Endothelial cell (in vitro differentiated cells): Measurements from ENCODE around the gene ADAMTS15. TPM values are rescaled to one million over a fixed set of nuclear protein-coding genes. Genes with fewer than 3 reads are reported as not detected.

Experiments used
- DNase-seq: peaks from one replicate; pipeline ENCODE4 v3.0.0; 2021; ENCODE audit warnings: low spot score
- H3K27ac Mint-ChIP-seq: one replicate; pipeline ENCODE4 v1.8.0; 2021; ENCODE audit warnings: mixed read lengths, inconsistent platforms; ENCODE audit not compliant: unreplicated experiment
- H3K27me3 Mint-ChIP-seq: one replicate; pipeline ENCODE4 v1.8.0; 2021; ENCODE audit warnings: mild to moderate bottlenecking, moderate library complexity, mixed read lengths, inconsistent platforms; ENCODE audit not compliant: unreplicated experiment
- H3K36me3 Mint-ChIP-seq: one replicate; pipeline ENCODE4 v1.8.0; 2021; ENCODE audit warnings: mild to moderate bottlenecking, low read depth, mixed read lengths, inconsistent platforms; ENCODE audit not compliant: unreplicated experiment
- H3K4me1 Mint-ChIP-seq: one replicate; pipeline ENCODE4 v1.8.0; 2021; ENCODE audit warnings: mild to moderate bottlenecking, mixed read lengths, inconsistent platforms; ENCODE audit not compliant: unreplicated experiment
- H3K4me3 Mint-ChIP-seq: one replicate; pipeline ENCODE4 v1.8.0; 2021; ENCODE audit warnings: mild to moderate bottlenecking, mixed read lengths, inconsistent platforms; ENCODE audit not compliant: unreplicated experiment
- H3K9me3 Mint-ChIP-seq: one replicate; pipeline ENCODE4 v1.8.0; 2021; ENCODE audit warnings: mixed read lengths, inconsistent platforms; ENCODE audit not compliant: unreplicated experiment
- total RNA-seq: library from RNA; stranded (reverse); fragmentation: NEBNext Ultra II Directional; extraction: Animal tissue kit (Norgen Biotek cat#: 25700); gene quantifications from one replicate; pipeline ENCODE4 v1.2.1, GENCODE V29; 2021; ENCODE audit not compliant: unreplicated experiment
- TF ChIP-seq, protein P1 (sequence below): fragments of 200-600 bp; sonication (generic); IDR thresholded peaks from one replicate; pipeline ENCODE4 v1.5.0; 2021; ENCODE audit warnings: antibody characterized with exemption; ENCODE audit not compliant: unreplicated experiment

ADAMTS15 gene
- total RNA-seq, 1 donor from 2014 or later: 4.9 TPM

DNA sequence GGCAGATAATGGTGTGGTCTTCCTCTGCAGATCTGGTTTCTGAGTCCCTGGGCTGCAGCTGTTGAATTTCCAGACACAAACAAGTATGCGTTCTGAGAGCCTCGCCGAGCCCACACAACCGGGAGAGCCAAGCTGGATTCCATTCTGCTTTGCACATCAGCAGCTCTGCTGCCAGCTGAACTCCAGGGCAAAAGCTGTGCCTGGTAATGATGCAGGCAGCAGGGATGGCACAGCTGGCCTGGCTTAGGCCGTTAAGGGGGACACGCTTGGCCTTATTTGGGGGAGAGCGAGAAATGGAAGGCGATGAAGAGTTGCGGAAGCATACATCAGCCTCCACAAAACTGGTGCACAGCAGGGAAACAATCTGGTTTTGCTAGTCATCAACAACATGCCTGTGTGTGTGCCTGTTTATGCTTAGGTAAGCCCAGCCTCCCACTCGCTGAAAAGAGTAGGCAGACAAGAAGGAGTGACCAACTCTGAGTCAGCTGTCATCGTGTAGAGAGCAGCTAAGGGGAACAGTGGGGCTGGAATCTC lies 45.1 kb upstream of the ADAMTS15 start:
- peaks cover 7% of the 10 kb centered on the region for H3K27me3 Mint-ChIP-seq

DNA sequence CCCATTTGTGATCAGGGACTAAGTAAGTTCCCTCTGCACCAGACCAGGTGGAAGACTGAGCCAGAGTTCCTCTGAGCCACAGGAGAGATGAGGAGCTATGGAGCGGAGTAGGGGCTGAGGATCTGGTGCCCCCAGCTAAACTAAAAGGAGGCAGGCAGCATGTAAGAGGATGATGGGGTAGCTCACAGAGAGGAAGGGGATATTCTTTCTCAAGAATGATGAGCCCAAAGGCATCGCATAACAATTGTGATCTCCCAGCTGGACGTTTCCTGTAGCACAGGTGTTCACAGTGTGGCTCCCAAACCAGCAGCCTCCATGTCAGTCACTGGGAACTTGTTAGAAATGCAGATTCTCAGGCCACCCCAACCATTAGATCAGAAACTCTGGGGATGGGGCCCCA lies 44.5 kb upstream of the ADAMTS15 start:
- H3K4me3 Mint-ChIP-seq: no peak overlapping the region
- H3K4me1 Mint-ChIP-seq: peaks cover 38% of the 10 kb centered on the region
- no peaks in the 10 kb centered on the region for H3K36me3 Mint-ChIP-seq
- H3K9me3 Mint-ChIP-seq: no peaks in the 10 kb centered on the region
- peaks cover 7% of the 10 kb centered on the region for H3K27me3 Mint-ChIP-seq
- H3K27ac Mint-ChIP-seq: no peak overlapping the region
- TF ChIP-seq, protein P1, sequence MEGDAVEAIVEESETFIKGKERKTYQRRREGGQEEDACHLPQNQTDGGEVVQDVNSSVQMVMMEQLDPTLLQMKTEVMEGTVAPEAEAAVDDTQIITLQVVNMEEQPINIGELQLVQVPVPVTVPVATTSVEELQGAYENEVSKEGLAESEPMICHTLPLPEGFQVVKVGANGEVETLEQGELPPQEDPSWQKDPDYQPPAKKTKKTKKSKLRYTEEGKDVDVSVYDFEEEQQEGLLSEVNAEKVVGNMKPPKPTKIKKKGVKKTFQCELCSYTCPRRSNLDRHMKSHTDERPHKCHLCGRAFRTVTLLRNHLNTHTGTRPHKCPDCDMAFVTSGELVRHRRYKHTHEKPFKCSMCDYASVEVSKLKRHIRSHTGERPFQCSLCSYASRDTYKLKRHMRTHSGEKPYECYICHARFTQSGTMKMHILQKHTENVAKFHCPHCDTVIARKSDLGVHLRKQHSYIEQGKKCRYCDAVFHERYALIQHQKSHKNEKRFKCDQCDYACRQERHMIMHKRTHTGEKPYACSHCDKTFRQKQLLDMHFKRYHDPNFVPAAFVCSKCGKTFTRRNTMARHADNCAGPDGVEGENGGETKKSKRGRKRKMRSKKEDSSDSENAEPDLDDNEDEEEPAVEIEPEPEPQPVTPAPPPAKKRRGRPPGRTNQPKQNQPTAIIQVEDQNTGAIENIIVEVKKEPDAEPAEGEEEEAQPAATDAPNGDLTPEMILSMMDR: no peak
- no peak for DNase-seq

More for the DNA sequence above, 45.1 kb upstream of the ADAMTS15 start:
- TF ChIP-seq, protein P1: no peak
- DNase-seq: no peak
- peaks cover 38% of the 10 kb centered on the region for H3K4me1 Mint-ChIP-seq
- no peaks in the 10 kb centered on the region for H3K9me3 Mint-ChIP-seq
- no peak overlapping the region for H3K27ac Mint-ChIP-seq
- H3K36me3 Mint-ChIP-seq: no peaks in the 10 kb centered on the region
- H3K4me3 Mint-ChIP-seq: no peak overlapping the region

DNA sequence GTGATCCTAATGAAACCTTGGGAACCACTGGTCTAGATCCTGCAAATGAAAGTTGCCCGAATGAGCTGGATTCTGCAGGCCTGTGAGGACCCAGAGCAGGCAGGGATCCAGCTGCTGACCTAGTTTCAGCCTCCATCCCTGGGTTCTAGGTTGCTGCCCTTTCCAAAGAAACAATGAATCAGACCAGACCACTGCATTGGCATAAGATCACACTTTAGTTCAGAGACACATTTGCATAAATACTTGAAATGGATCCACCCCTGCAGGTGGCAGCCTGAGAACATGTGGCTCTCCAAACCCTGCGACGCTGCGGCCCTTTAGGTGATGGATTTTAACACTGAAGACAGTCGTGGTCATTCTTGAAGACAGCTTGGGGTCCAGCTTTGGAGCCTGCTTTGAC lies 43.7 kb upstream of the ADAMTS15 start:
- H3K36me3 Mint-ChIP-seq: no peaks in the 10 kb centered on the region
- peaks cover 7% of the 10 kb centered on the region for H3K27me3 Mint-ChIP-seq
- no peaks in the 10 kb centered on the region for H3K9me3 Mint-ChIP-seq
- no peak overlapping the region for H3K27ac Mint-ChIP-seq
- peaks cover 38% of the 10 kb centered on the region for H3K4me1 Mint-ChIP-seq
- TF ChIP-seq, protein P1: no peak
- no peak overlapping the region for H3K4me3 Mint-ChIP-seq
- no peak for DNase-seq

DNA sequence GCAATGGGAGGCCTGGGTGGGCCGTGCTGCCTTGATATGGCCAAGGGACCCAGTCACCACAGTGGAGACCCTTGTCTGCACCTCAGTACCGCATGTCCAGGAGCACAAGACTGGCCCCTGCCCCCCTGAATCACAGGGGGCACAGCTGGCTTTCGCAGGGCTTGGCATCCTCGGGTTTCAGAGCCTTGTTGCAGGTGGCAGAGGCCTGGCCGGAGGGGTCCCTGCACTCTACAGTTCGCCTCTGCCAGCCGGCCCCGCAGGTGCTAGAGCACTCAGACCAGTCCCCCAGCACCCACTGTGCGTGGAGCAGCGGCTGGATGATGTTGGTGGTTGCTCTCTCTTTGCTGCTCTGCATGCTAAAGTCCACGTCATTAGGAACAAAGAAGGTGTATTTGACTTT lies 43.0 kb upstream of the ADAMTS15 start:
- H3K4me3 Mint-ChIP-seq: no peak overlapping the region
- TF ChIP-seq, protein P1: no peak

DNA sequence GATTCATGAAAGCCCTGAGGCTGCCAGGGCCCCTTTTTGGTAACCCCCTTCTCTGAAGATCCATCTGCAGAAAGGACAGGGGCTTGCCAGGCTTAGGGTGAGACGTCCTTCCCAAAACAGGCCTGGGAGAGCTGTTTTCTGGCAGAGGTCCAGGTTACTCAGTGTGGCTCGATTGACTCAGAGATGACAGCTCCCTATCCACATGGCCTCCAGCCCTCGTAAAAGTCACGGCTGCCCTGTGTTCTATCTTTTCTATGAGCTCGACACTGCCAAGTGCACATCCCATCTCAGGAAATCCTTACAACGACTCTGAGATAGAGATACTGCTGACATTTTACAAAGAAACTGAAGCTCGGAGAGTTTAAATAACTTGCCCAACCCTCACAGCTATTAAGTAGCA lies 40.5 kb upstream of the ADAMTS15 start:
- TF ChIP-seq, protein P1: no peak
- Mint-ChIP-seq H3K36me3 (no peaks in the 10 kb centered on the region), H3K4me3 (no peak overlapping the region), H3K4me1 (peaks cover 8% of the 10 kb centered on the region), H3K27me3 (no peaks in the 10 kb centered on the region), H3K27ac (no peak overlapping the region), H3K9me3 (no peaks in the 10 kb centered on the region)
- DNase-seq: no peak

More for the DNA sequence above, 43.0 kb upstream of the ADAMTS15 start:
- peaks cover 2% of the 10 kb centered on the region for H3K27me3 Mint-ChIP-seq
- H3K4me1 Mint-ChIP-seq: peaks cover 32% of the 10 kb centered on the region
- no peak for DNase-seq
- no peaks in the 10 kb centered on the region for H3K36me3 Mint-ChIP-seq
- H3K27ac Mint-ChIP-seq: no peak overlapping the region
- no peaks in the 10 kb centered on the region for H3K9me3 Mint-ChIP-seq
